ENCODE results near the gene SPINK5.
"Not testable (repeated sequence)": the region's sequence is repeated elsewhere in the genome, so short reads cannot be mapped to it uniquely, and the experiment has no call there.

Gene SPINK5

DNA sequence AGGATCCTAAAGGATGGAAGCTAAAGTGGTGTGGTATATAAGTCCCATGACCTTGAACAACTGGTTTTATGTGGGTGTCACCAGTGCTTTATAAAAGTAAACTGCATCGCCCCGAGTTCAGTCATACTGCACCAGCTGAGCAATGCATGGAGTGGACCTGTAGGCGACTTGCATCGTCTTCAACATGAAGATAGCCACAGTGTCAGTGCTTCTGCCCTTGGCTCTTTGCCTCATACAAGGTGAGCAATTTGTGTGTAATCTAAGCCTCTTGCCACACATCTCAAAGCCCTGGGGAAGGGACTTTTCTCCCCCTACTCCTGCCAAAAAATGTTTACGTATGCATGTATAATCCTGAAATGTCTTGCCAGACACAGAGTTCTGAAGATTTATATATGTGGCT is at the start of gene SPINK5:
SPINK5 (plus strand) TSS at position 120 of the 400 bp plus-strand sequence; CDS start at position 185, 65 bp downstream.
- DNase-seq (ENCODE audit: low read depth in 2 of 2), result no peak

- no peak for DNase-seq (ENCODE audit: low read depth in 2 of 2)
These were observed 49.5 kb upstream of the SPINK5 start for GRCh38 chr5:148014276-148014675.

GRCh38 chr5:148020257-148020988 is 43.4 kb upstream of the SPINK5 start:
- DNase-seq (ENCODE audit: low read depth in 2 of 2), result no peak

GRCh38 chr5:148027505-148027904 is 36.3 kb upstream of the SPINK5 start:
- DNase-seq (ENCODE audit: low read depth in 2 of 2), result no peak

- no peak for DNase-seq (ENCODE audit: low read depth in 2 of 2)
These were observed 34.6 kb upstream of the SPINK5 start for GRCh38 chr5:148029131-148029530.

- DNase-seq (ENCODE audit: low read depth in 2 of 2), result no peak
These were observed 30.6 kb upstream of the SPINK5 start for GRCh38 chr5:148033134-148033533.

DNA sequence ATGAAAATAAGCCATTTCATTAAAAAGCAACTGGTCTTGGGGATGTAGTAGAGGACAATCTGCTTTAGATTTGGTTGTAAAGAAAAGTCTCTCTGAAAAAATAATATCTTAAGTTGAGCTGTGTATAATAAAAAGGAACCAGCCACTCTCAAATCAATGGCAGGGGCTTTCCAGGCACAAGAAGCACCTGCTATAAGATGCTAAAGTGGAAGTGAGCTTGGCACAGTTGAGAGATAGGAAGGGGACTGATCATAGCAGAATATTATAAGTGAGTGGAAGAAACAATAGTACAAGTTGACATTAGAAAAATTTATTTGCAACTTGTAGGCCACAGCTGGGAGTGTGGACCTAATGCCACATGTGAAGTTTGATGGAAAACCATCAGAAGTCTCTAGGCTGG is 28.1 kb upstream of the SPINK5 start:
- DNase-seq (ENCODE audit: low read depth in 2 of 2), result no peak

DNA sequence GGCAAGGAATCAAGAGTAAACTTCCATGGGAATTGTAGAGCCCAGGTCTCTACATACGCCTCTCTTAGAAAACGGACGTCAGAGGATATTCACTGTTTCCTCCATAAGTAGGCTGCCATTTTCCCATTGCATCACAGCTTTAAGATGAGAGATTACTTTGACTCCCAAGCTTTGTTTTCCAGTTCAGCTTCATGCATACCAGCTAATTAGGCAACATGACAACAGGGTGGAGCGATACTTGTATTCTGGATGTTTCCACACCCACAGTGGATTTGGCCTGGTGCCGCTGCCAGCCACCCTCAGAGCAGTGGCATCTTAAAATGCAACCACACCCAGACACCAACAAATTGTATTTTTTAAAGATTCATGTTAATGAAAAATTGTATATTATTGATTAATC is 20.9 kb upstream of the SPINK5 start:
- no peak for DNase-seq (ENCODE audit: low read depth in 2 of 2)

DNA sequence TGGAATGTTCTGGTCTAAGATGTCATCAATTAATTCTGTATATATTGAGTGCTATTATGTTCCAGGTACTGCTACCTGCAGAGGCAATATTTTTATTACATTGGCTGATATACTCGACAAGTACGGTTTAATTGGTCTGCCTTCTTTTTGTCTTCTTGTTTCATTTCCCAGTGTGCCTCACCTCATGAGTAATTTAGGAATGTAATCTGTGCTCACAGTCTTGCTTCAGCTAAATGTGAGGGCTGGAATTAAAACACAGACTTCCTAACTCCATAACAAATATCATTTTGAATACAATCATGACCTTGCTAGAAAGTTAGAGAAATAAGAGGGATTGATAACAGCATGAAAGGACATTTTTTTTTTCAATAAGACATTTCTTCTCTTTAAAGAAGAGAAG is 20.1 kb upstream of the SPINK5 start:
- no peak for DNase-seq (ENCODE audit: low read depth in 2 of 2)

GRCh38 chr5:148055160-148055559 is 8.6 kb upstream of the SPINK5 start:
- not testable (repeated sequence) for DNase-seq (ENCODE audit: low read depth in 2 of 2)

- no peak for DNase-seq (ENCODE audit: low read depth in 2 of 2)
These were observed 3.5 kb upstream of the SPINK5 start for GRCh38 chr5:148060309-148060708.

DNA sequence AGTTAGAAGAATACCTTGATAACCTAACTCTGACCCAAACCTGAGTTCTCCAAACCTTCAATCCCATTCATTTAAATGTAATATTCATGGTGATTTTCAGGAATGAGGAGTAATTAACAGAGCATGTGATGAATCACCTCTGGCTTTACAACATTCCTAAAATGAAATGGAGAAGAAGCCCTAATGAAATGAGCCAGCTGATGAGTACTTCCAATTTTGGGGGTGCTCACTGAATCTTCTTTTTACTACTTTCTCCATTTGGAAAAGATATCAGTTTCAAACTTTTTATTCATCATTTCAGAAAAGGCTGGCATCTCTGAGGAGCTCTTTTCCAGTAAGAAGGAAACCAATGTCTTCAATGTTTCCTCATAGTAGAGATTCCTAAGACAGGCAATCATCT is 2.9 kb upstream of the SPINK5 start:
- DNase-seq (ENCODE audit: low read depth in 2 of 2), result no peak

DNA sequence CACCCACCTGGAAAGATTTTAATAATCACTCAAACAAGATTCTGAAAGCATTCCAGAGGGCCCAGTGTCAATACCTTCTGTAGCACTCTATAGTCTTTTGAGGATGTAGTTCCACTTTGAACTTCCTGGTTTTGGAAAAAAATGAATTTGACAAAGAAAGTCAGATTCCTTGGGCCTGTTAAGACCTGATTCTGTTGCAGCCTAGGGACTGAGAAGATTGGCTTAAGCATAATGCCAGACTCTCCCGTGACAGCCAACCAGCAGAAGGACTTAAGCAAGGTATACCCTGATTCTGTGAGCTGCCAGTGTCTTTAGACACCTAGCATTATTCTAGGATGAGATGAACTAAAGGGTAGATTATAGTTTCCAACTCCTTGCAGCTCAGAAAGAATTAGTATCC is 6.8 kb downstream of the SPINK5 start:
- no peak for DNase-seq (ENCODE audit: low read depth in 2 of 2)

DNA sequence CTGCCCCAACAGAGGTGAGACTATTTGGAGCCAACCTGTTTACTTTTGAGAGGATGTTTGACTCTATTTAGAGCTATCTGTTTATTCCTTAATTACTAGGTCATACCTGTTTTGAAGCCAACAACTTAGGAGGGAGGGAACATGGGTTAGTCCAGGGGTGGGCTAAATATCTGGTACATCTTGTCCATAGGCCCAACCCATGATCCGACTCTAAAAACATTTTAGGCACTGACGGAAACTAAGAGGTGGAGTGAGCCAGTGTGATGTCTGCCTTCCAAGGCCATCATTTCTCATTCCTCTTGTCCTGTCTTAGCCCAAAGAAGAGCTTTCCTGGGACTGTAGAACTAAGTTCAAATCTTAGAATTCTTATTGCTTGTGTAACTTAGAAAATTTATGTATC is 8.4 kb downstream of the SPINK5 start:
- no peak for DNase-seq (ENCODE audit: low read depth in 2 of 2)

- DNase-seq (ENCODE audit: low read depth in 2 of 2), result no peak
These were observed 11.7 kb downstream of the SPINK5 start for GRCh38 chr5:148075529-148075928.

GRCh38 chr5:148083203-148083602 is 19.4 kb downstream of the SPINK5 start:
- DNase-seq (ENCODE audit: low read depth in 2 of 2), result no peak

- DNase-seq (ENCODE audit: low read depth in 2 of 2), result no peak
These were observed 20.5 kb downstream of the SPINK5 start for GRCh38 chr5:148084269-148084668.

- DNase-seq (ENCODE audit: low read depth in 2 of 2), result no peak
These were observed 21.5 kb downstream of the SPINK5 start for GRCh38 chr5:148085310-148085709.

DNA sequence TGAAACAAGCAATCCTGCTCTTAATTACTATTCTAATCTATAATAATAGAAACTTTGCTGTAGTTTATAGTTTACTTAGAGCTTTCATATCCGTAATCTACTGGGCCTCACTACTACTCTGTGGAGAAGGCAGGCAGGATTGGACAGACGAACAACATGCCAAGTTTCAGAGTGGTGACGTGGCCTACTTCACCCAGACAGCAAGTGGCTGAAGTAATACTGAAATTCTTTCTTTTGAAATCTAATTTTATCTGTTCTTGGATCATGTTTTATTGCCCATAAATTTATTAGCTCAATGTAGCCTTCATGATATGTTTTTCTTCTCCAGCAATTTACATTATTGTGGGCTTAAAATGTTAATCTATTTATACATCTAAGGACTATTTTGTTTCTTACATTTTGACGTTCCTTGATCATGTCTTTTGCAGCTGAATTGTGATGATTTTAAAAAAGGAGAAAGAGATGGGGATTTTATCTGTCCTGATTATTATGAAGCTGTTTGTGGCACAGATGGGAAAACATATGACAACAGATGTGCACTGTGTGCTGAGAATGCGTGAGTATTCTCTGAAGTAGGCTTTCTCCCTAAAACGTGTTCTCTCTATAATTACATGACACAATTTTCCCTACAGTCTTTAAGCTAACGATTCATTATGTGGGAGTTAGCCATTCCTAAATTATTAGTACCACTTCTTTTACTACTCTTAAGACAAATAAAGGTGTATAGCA is 22.4 kb downstream of the SPINK5 start:
- no peak for DNase-seq (ENCODE audit: low read depth in 2 of 2)

DNA sequence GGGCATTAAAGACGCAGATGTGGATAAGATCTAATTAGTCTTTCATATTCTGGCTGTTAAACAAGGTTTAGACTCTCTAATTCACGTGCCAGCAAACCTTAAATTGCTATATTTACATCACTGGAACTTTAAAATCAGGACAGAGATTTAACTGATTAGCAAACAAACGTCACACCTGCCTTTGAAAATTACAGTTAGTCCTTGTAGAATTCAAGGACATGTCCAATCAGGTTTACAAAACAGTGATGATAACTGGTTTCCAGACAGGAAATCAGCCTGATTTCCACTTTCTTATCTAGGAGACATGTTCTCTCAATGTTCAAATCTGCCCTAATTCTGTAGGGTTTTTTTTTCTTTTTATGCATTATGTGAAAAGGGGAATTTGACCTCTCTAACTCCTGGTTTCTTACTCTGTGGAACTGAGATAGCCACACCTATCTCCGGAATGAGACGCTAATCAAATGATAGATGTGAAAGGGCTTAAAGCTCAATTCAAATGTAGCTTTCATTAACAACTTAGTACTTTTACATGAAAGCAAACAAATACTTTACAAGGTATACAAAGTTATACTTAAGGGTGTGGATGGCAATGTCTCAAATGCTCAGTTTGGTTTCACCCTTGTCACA is 26.5 kb downstream of the SPINK5 start:
- no peak for DNase-seq (ENCODE audit: low read depth in 2 of 2)

DNA sequence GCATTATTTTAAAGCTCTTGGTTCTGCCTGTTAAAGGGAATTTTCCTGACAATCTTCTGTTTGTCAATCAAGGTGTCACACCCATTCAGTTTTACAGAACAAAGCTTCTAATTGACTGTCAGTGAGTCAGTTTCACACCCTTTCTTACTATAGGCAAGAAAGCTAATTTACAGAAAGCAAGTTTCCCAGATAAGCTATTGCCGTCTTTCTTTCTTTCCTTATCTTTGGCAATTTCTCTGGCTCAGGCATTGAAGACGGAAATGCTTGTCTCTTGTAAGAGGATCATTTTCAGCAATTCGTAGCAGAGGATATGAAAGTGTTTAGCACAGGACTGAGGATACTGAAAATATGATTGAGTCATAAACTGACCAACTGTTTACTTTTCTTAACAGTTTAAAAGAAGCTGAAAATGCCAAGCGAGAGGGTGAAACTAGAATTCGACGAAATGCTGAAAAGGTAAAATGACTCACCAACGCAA is 27.0 kb downstream of the SPINK5 start:
- DNase-seq (ENCODE audit: low read depth in 2 of 2), result no peak
